ENCODE measurements around the gene EIF2B5. TPM values are rescaled to one million over a fixed set of nuclear protein-coding genes. Genes with fewer than 3 reads are reported as not detected.

The EIF2B5 gene
- total and polyA plus RNA-seq, 2 donors (not counting 1 experiment from before 2014, with no cell fraction given), result 73.2 to 83.8 TPM

GRCh38 chr3:184133840-184134745, 1.1 kb upstream of the EIF2B5 start:
- peak overlapping the region; percentile 94 for H3K4me3 Mint-ChIP-seq
- peaks cover 37% of the 10 kb centered on the region for H3K4me1 Mint-ChIP-seq
- Histone ChIP-seq H3K79me2 (ENCODE audit: control insufficient read depth, insufficient read depth, low read length) (peaks cover 29% of the 10 kb centered on the region), H3K4me1 (ENCODE audit: control insufficient read depth in 2 of 2, insufficient read depth in 2 of 2, low read length in 2 of 2) (peaks cover 15 to 19% of the 10 kb centered on the region in 2 donors), H3K9ac (ENCODE audit: low read length) (peak overlapping the region; percentile 76), H4K20me1 (ENCODE audit: control insufficient read depth, insufficient read depth, low read length, poor library complexity, severe bottlenecking) (no peaks in the 10 kb centered on the region), H3K4me3 (ENCODE audit: control extremely low read depth in 1 of 5, extremely low read depth in 1 of 5, insufficient read depth in 1 of 5, low read depth in 2 of 5, low read length in 4 of 5) (peak overlapping the region; percentile 92 to 99 (median 95)), H3K36me3 (replicated peaks in 1 of 2; ENCODE audit: control extremely low read depth in 1 of 2, control insufficient read depth in 1 of 2, extremely low read depth in 1 of 2, insufficient read depth in 2 of 2, low read length in 1 of 2) (no peaks in the 10 kb centered on the region), H3K27me3 (replicated peaks in 1 of 4; ENCODE audit: control extremely low read depth in 1 of 4, control insufficient read depth in 3 of 4, insufficient read depth in 4 of 4, low read length in 3 of 4) (no peaks in the 10 kb centered on the region), H3K9me3 (ENCODE audit: control extremely low read depth in 1 of 3, control insufficient read depth in 2 of 3, insufficient read depth in 1 of 3, low read length in 2 of 3) (no peaks in the 10 kb centered on the region), H3K4me2 (replicated peaks; ENCODE audit: low read depth, low read length, poor library complexity, severe bottlenecking) (peak overlapping the region; percentile 95), H2AFZ (ENCODE audit: insufficient read depth, low read depth, low read length, poor library complexity, severe bottlenecking) (peak overlapping the region; percentile 99), H3K27ac (ENCODE audit: low read length in 2 of 2) (peak overlapping the region; percentile 78 to 86)
- DNase-seq (peak; percentile 53), ATAC-seq (ENCODE audit: low read depth) (no peak)
- ChIA-PET CTCF (interaction anchor here (1.1 to 2.0 kb wide), 9 partner anchors 10 to 427 kb away, joined by 3 to 6 read pairs (median 3); partner anchors contain the start of genes EEF1AKMT4, EPHB3 and PARL), POLR2A (interaction anchor here (0.6 to 1.8 kb wide), 6 partner anchors 20 to 678 kb away, joined by 3 to 5 read pairs (median 4); partner anchors contain the start of genes AP2M1 and DVL3)
- no peaks in the 10 kb centered on the region for H3K27me3 Mint-ChIP-seq
- 0% methylated on average over 31 of the region's 37 CpGs for WGBS (ENCODE audit: insufficient coverage)
- TF ChIP-seq EZH2 (IDR thresholded peaks at IDR 0.05; ENCODE audit: borderline replicate concordance, insufficient read depth, low read depth, low read length, poor library complexity, severe bottlenecking), result no peak
- TF ChIP-seq CTCF (IDR thresholded peaks at IDR 0.05), result no peak
- no peaks in the 10 kb centered on the region for H3K9me3 Mint-ChIP-seq (ENCODE audit: insufficient read depth)
- H3K27ac Mint-ChIP-seq, result peak overlapping the region; percentile 95
- intact Hi-C loops (cut with micrococcal nuclease), result loop anchor here (2.0 kb wide), 2 partner anchors 165 to 249 kb away; partner anchors contain the start of genes PARL and PSMD2

All from B cell (primary cell).